Adrenal gland (tissue), 12 donors: ENCODE results near the gene SREK1. TPM values are rescaled to one million over a fixed set of nuclear protein-coding genes. Genes with fewer than 3 reads are reported as not detected.

Experiments
- DNase-seq, 7 donors: peaks; one replicate each; pipeline ENCODE4 v3.0.0-alpha.2; 2019 to 2020
- H3K27ac ChIP-seq, 5 donors: fragments of 200-600 bp; sonication (generic) in 4 of 5; 1 replicate in 3 of 5; 2 replicates in 2 of 5; pipeline versions ENCODE4 v1.5.1 to v1.8.0; 2016 to 2020; ENCODE audit warnings: mild to moderate bottlenecking in 1 of 5
- H3K27me3 ChIP-seq: fragments of 200-600 bp; 2 replicates; pipeline ENCODE4 v1.8.0; 2021
- H3K36me3 ChIP-seq, 2 donors: fragments of 200-600 bp; replicated peaks in 1 of 2; 1 replicate in 1 of 2; 2 replicates in 1 of 2; pipeline versions ENCODE4 v1.5.1 to v1.8.0; 2018 to 2022
- H3K4me1 ChIP-seq, 2 donors: fragments of 200-600 bp; replicated peaks in 1 of 2; 1 replicate in 1 of 2; 2 replicates in 1 of 2; pipeline versions ENCODE4 v1.5.1 to v1.8.0; 2018 to 2021
- H3K4me3 ChIP-seq, 4 donors: fragments of 200-600 bp; sonication (generic) in 3 of 4; one replicate each; pipeline ENCODE4 v1.5.1; 2016 to 2018
- H3K9me3 ChIP-seq, 3 donors: fragments of 200-600 bp; sonication (generic) in 1 of 3; replicated peaks in 1 of 3; 1 replicate in 2 of 3; 2 replicates in 1 of 3; pipeline versions ENCODE4 v1.5.1 to v1.8.0; 2016 to 2021
- POLR2A ChIP-seq, 2 donors: fragments of 450-650 bp; IDR thresholded peaks; one replicate each; pipeline ENCODE4 v1.6.1; 2017; ENCODE audit warnings: antibody characterized with exemption in 2 of 2, mild to moderate bottlenecking in 2 of 2, moderate library complexity in 1 of 2
- WGBS, 4 donors: extraction: QIAGEN DNeasy Blood & Tissue Kit in 2 of 4; methylation state at CpG; one replicate each; pipeline versions ENCODE4 v1.1.5 to v1.1.7; 2013 to 2017; 5-methylcytosine and 5-hydroxymethylcytosine counted together
- intact Hi-C, 2 donors: fragments of 100-400 bp; cut with DNase I; formaldehyde crosslinking; loops; one replicate each; pipeline versions ENCODE4 v1.14.1 to v1.15.0; 2022 to 2023
- polyA plus RNA-seq, 3 donors: library from polyadenylated mRNA; stranded (reverse); fragments of 200-250 nt in 2 of 3; fragments of 350-450 nt in 1 of 3; fragmentation: Illumina TruSeq in 1 of 3; extraction: RNeasy Lipid Tissue Mini Kit (QIAGEN cat#74804) in 1 of 3; gene quantifications; one replicate each; pipeline ENCODE4 v1.2.3, GENCODE V29; 2013 to 2014
- total RNA-seq, 9 donors: library from RNA; depleted of rRNA in 4 of 9; stranded (reverse); fragments of >200 nt in 4 of 9; fragments of 120-200 nt in 1 of 9; fragmentation: NEBNext Ultra II Directional in 1 of 9; extraction: Animal tissue kit (Norgen Biotek cat#: 25700) in 1 of 9; gene quantifications; one replicate each; pipeline versions ENCODE4 v1.1.0 to v1.2.4, GENCODE V29; 2013 to 2023
- TF ChIP-seq, protein P1 (sequence below), 6 experiments: fragments of 450-650 bp in 4 of 6; fragments of 200-600 bp in 2 of 6; sonication (generic) in 1 of 6; IDR thresholded peaks; 1 replicate in 5 of 6; 2 replicates in 1 of 6; pipeline versions ENCODE4 v1.5.1 to v1.8.0; 2016 to 2021; ENCODE audit warnings: antibody characterized with exemption in 6 of 6, mild to moderate bottlenecking in 2 of 6, moderate library complexity in 1 of 6
- donor health status: healthy with polysubstance abuse.
- donor health status: Bipolar disorder and iron deficiency.
- donor health status: DM: yes; HTN: yes; CAD: no.
- donor health status: DM: no; HTN: no; CAD: no.
- donor health status: DM: no; HTN: no; CAD: no.
- donor health status: DM: yes; HTN: yes; CAD: no.

The SREK1 gene
- total and polyA plus RNA-seq, 12 donors: 14.3 to 126 (median 55.4) TPM

GRCh38 chr5:66223637-66224036, 79.5 kb downstream of the SREK1 start:
- intact Hi-C loops: no loop called here
- TF ChIP-seq, protein P1, sequence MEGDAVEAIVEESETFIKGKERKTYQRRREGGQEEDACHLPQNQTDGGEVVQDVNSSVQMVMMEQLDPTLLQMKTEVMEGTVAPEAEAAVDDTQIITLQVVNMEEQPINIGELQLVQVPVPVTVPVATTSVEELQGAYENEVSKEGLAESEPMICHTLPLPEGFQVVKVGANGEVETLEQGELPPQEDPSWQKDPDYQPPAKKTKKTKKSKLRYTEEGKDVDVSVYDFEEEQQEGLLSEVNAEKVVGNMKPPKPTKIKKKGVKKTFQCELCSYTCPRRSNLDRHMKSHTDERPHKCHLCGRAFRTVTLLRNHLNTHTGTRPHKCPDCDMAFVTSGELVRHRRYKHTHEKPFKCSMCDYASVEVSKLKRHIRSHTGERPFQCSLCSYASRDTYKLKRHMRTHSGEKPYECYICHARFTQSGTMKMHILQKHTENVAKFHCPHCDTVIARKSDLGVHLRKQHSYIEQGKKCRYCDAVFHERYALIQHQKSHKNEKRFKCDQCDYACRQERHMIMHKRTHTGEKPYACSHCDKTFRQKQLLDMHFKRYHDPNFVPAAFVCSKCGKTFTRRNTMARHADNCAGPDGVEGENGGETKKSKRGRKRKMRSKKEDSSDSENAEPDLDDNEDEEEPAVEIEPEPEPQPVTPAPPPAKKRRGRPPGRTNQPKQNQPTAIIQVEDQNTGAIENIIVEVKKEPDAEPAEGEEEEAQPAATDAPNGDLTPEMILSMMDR (IDR thresholded peaks at IDR 0.05): peak in 2 of 6 experiments; percentile 20 to 24
- no peak for TF ChIP-seq POLR2A (IDR thresholded peaks at IDR 0.05)
- H3K4me1 ChIP-seq: no peaks in the 10 kb centered on the region
- no peaks in the 10 kb centered on the region for H3K27me3 ChIP-seq
- H3K4me3 ChIP-seq: no peak overlapping the region
- H3K27ac ChIP-seq: no peak overlapping the region
- DNase-seq: peak in 1 of 7 donors; percentile 17
- no peaks in the 10 kb centered on the region for H3K36me3 ChIP-seq
- WGBS, 4 donors: 51 to 65% (median 60%) methylated on average over 4 of the region's 4 CpGs
- H3K9me3 ChIP-seq: no peaks in the 10 kb centered on the region

- DNase-seq: no peak
- H3K4me1 ChIP-seq: no peaks in the 10 kb centered on the region
- TF ChIP-seq, protein P1 (IDR thresholded peaks at IDR 0.05): no peak
- no peak for TF ChIP-seq POLR2A (IDR thresholded peaks at IDR 0.05)
- H3K27me3 ChIP-seq: no peaks in the 10 kb centered on the region
- no peak overlapping the region for H3K27ac ChIP-seq
- H3K36me3 ChIP-seq: no peaks in the 10 kb centered on the region
- WGBS, 4 donors: 84 to 93% (median 87%) methylated on average over 3 of the region's 3 CpGs
- intact Hi-C loops: no loop called here
- no peak overlapping the region for H3K4me3 ChIP-seq
- no peaks in the 10 kb centered on the region for H3K9me3 ChIP-seq
Measured at GRCh38 chr5:66224274-66224673, 80.2 kb downstream of the SREK1 start.

GRCh38 chr5:66224773-66225553, 80.9 kb downstream of the SREK1 start:
- no peak for TF ChIP-seq POLR2A (IDR thresholded peaks at IDR 0.05)
- TF ChIP-seq, protein P1 (IDR thresholded peaks at IDR 0.05): no peak
- no peak for DNase-seq
- Histone ChIP-seq H3K4me3 (no peak overlapping the region), H3K9me3 (no peaks in the 10 kb centered on the region), H3K27ac (no peak overlapping the region), H3K36me3 (no peaks in the 10 kb centered on the region), H3K4me1 (no peaks in the 10 kb centered on the region), H3K27me3 (no peaks in the 10 kb centered on the region)
- WGBS, 4 donors: 86 to 89% (median 87%) methylated on average over 8 of the region's 8 CpGs
- intact Hi-C loops: no loop called here

DNA sequence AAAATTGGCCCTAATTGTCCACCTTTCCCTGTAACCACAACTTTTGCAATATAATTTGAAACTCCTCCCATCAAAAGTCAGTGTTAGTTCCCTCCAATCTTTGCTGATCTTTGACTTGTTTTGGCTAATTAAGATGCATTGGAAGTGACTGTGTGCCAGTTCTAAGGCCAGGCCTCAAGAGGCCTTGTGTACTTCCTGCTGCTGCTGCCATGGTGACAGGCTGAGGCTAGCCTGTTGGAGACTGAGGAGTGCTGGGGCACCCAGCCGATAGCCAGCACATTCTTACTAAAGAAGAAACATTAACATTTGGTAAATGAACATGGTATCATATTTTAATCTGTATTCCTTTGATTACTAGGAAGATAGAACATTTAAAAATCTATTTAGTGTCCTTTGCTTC, 86.5 kb downstream of the SREK1 start:
- Histone ChIP-seq H3K4me3 (no peak overlapping the region), H3K4me1 (no peaks in the 10 kb centered on the region), H3K36me3 (no peaks in the 10 kb centered on the region), H3K27me3 (no peaks in the 10 kb centered on the region), H3K27ac (no peak overlapping the region), H3K9me3 (no peaks in the 10 kb centered on the region)
- TF ChIP-seq, protein P1 (IDR thresholded peaks at IDR 0.05): no peak
- no peak for TF ChIP-seq POLR2A (IDR thresholded peaks at IDR 0.05)
- no peak for DNase-seq
- intact Hi-C loops: no loop called here
- 91 to 100% (median 94%) methylated on average over 1 of the region's 1 CpG for WGBS, 4 donors
